Large intestine (tissue), 3 donors: ENCODE data around the gene AGAP1. TPM values are rescaled to one million over a fixed set of nuclear protein-coding genes. Genes with fewer than 3 reads are reported as not detected.

ENCODE experiments used
- DNase-seq, 2 donors: peaks; one replicate each; pipeline versions ENCODE4 v3.0.0 to v3.0.0-alpha.2; 2013
- H3K27ac ChIP-seq: one replicate; pipeline ENCODE4 v1.5.1; 2013; ENCODE audit warnings: low read length
- H3K27me3 ChIP-seq: 2 replicates; pipeline ENCODE4 v1.6.1; 2013; ENCODE audit warnings: low read length; ENCODE audit not compliant: control insufficient read depth, insufficient read depth
- H3K36me3 ChIP-seq: 2 replicates; pipeline ENCODE4 v1.6.1; 2013; ENCODE audit warnings: low read length; ENCODE audit not compliant: control insufficient read depth, insufficient read depth
- H3K4me1 ChIP-seq: one replicate; pipeline ENCODE4 v1.6.1; 2013; ENCODE audit warnings: low read length; ENCODE audit not compliant: control insufficient read depth, insufficient read depth
- H3K4me3 ChIP-seq: one replicate; pipeline ENCODE4 v1.5.1; 2013; ENCODE audit warnings: low read length
- H3K9me3 ChIP-seq: one replicate; pipeline ENCODE4 v1.6.1; 2013; ENCODE audit warnings: mild to moderate bottlenecking, low read depth, low read length, moderate library complexity; ENCODE audit not compliant: control insufficient read depth
- WGBS: methylation state at CpG from one replicate; pipeline ENCODE4 v1.1.5; 2013; ENCODE audit warnings: low lambda C conversion rate; ENCODE audit not compliant: insufficient coverage; 5-methylcytosine and 5-hydroxymethylcytosine counted together
- polyA plus RNA-seq: library from polyadenylated mRNA; unstranded; fragments of 120-200 nt; gene quantifications from one replicate; pipeline ENCODE4 v1.2.1, GENCODE V29; 2013

AGAP1 gene
- polyA plus RNA-seq, 1 donor, result 18.0 TPM

GRCh38 chr2:236047886-236048540 is 554.2 kb downstream of the AGAP1 start:
- H3K4me3 ChIP-seq, result no peak overlapping the region
- WGBS, result 100% methylated on average over 3 of the region's 10 CpGs
- H3K27me3 ChIP-seq, result no peaks in the 10 kb centered on the region
- no peaks in the 10 kb centered on the region for H3K4me1 ChIP-seq
- peak; percentile 27 to 56 for DNase-seq
- peaks cover 37% of the 10 kb centered on the region for H3K36me3 ChIP-seq
- H3K27ac ChIP-seq, result no peak overlapping the region
- no peaks in the 10 kb centered on the region for H3K9me3 ChIP-seq

- DNase-seq, result no peak
- no peaks in the 10 kb centered on the region for H3K4me1 ChIP-seq
- no peak overlapping the region for H3K4me3 ChIP-seq
- no peaks in the 10 kb centered on the region for H3K27me3 ChIP-seq
- peaks cover 30% of the 10 kb centered on the region for H3K36me3 ChIP-seq
- WGBS, result 95% methylated on average over 4 of the region's 8 CpGs
- no peaks in the 10 kb centered on the region for H3K9me3 ChIP-seq
- no peak overlapping the region for H3K27ac ChIP-seq
Observed at GRCh38 chr2:236049981-236050380, 556.1 kb downstream of the AGAP1 start.

- Histone ChIP-seq H3K4me3 (no peak overlapping the region), H3K27ac (no peak overlapping the region), H3K4me1 (no peaks in the 10 kb centered on the region), H3K9me3 (no peaks in the 10 kb centered on the region), H3K27me3 (no peaks in the 10 kb centered on the region), H3K36me3 (peaks cover 28% of the 10 kb centered on the region)
- no peak for DNase-seq
- WGBS, result no CpG with 5 or more reads among the region's 10 CpGs
Observed at GRCh38 chr2:236051351-236051750, 557.5 kb downstream of the AGAP1 start.

GRCh38 chr2:236051806-236052205 is 558.0 kb downstream of the AGAP1 start:
- no peak for DNase-seq
- H3K4me1 ChIP-seq, result no peaks in the 10 kb centered on the region
- H3K27me3 ChIP-seq, result no peaks in the 10 kb centered on the region
- peaks cover 28% of the 10 kb centered on the region for H3K36me3 ChIP-seq
- H3K4me3 ChIP-seq, result no peak overlapping the region
- H3K27ac ChIP-seq, result no peak overlapping the region
- no CpG with 5 or more reads among the region's 11 CpGs for WGBS
- no peaks in the 10 kb centered on the region for H3K9me3 ChIP-seq

- H3K9me3 ChIP-seq, result no peaks in the 10 kb centered on the region
- no peak overlapping the region for H3K27ac ChIP-seq
- no peaks in the 10 kb centered on the region for H3K4me1 ChIP-seq
- peaks cover 28% of the 10 kb centered on the region for H3K36me3 ChIP-seq
- no peak for DNase-seq
- no CpG with 5 or more reads among the region's 14 CpGs for WGBS
- no peak overlapping the region for H3K4me3 ChIP-seq
- H3K27me3 ChIP-seq, result no peaks in the 10 kb centered on the region
Observed at GRCh38 chr2:236052206-236052605, 558.4 kb downstream of the AGAP1 start.

GRCh38 chr2:236052926-236053821 is 559.3 kb downstream of the AGAP1 start:
- no peaks in the 10 kb centered on the region for H3K27me3 ChIP-seq
- no peak overlapping the region for H3K4me3 ChIP-seq
- 84% methylated on average over 9 of the region's 37 CpGs for WGBS
- no peaks in the 10 kb centered on the region for H3K4me1 ChIP-seq
- DNase-seq, result no peak
- H3K9me3 ChIP-seq, result no peaks in the 10 kb centered on the region
- no peak overlapping the region for H3K27ac ChIP-seq
- peaks cover 25% of the 10 kb centered on the region for H3K36me3 ChIP-seq

- Histone ChIP-seq H3K36me3 (peaks cover 15% of the 10 kb centered on the region), H3K9me3 (no peaks in the 10 kb centered on the region), H3K27ac (no peak overlapping the region), H3K4me3 (no peak overlapping the region), H3K27me3 (no peaks in the 10 kb centered on the region), H3K4me1 (no peaks in the 10 kb centered on the region)
- WGBS, result no CpG with 5 or more reads among the region's 2 CpGs
- no peak for DNase-seq
Observed at GRCh38 chr2:236054125-236054524, 560.3 kb downstream of the AGAP1 start.

- peak in 1 of 2 donors; percentile 20 for DNase-seq
- Histone ChIP-seq H3K4me1 (no peaks in the 10 kb centered on the region), H3K4me3 (no peak overlapping the region), H3K27me3 (no peaks in the 10 kb centered on the region), H3K36me3 (peaks cover 13% of the 10 kb centered on the region), H3K27ac (no peak overlapping the region), H3K9me3 (no peaks in the 10 kb centered on the region)
- WGBS, result no CpG with 5 or more reads among the region's 19 CpGs
Observed at GRCh38 chr2:236054621-236055305, 560.9 kb downstream of the AGAP1 start.

- Histone ChIP-seq H3K27ac (no peak overlapping the region), H3K4me3 (no peak overlapping the region), H3K36me3 (peaks cover 9% of the 10 kb centered on the region), H3K9me3 (no peaks in the 10 kb centered on the region), H3K27me3 (no peaks in the 10 kb centered on the region), H3K4me1 (no peaks in the 10 kb centered on the region)
- no CpG with 5 or more reads among the region's 13 CpGs for WGBS
- no peak for DNase-seq
Observed at GRCh38 chr2:236055471-236055870, 561.6 kb downstream of the AGAP1 start.

- Histone ChIP-seq H3K9me3 (no peaks in the 10 kb centered on the region), H3K4me1 (no peaks in the 10 kb centered on the region), H3K4me3 (no peak overlapping the region), H3K36me3 (peaks cover 7% of the 10 kb centered on the region), H3K27me3 (no peaks in the 10 kb centered on the region), H3K27ac (no peak overlapping the region)
- 80% methylated on average over 1 of the region's 9 CpGs for WGBS
- no peak for DNase-seq
Observed at GRCh38 chr2:236056141-236056540, 562.3 kb downstream of the AGAP1 start.
